ENCODE measurements around the gene ZNF236. TPM values are rescaled to one million over a fixed set of nuclear protein-coding genes. Genes with fewer than 3 reads are reported as not detected.

ZNF236 gene
- total RNA-seq, 2 experiments from 2014 or later, result 25.7 to 27.9 TPM

GRCh38 chr18:76985156-76985950 lies 163.0 kb downstream of the ZNF236 start:
- H3K4me1 Mint-ChIP-seq (ENCODE audit: low read depth), result no peaks in the 10 kb centered on the region

GRCh38 chr18:76985951-76986236 lies 163.5 kb downstream of the ZNF236 start:
- POLR2A ChIA-PET, result no interaction called here
- Mint-ChIP-seq H3K4me1 (ENCODE audit: low read depth) (no peaks in the 10 kb centered on the region), H3K27me3 (no peaks in the 10 kb centered on the region), H3K9me3 (no peaks in the 10 kb centered on the region), H3K36me3 (ENCODE audit: low read depth) (no peaks in the 10 kb centered on the region), H3K4me3 (no peak overlapping the region), H3K27ac (no peak overlapping the region)
- Histone ChIP-seq H3K4me1 (ENCODE audit: insufficient read depth, low read length) (peaks cover 9% of the 10 kb centered on the region), H3K36me3 (ENCODE audit: insufficient read depth, low read length) (no peaks in the 10 kb centered on the region), H3K9me3 (ENCODE audit: control insufficient read depth in 1 of 2, insufficient read depth in 1 of 2, low read length in 2 of 2) (no peaks in the 10 kb centered on the region), H3K4me3 (ENCODE audit: low read length) (no peak overlapping the region), H3K27me3 (ENCODE audit: control insufficient read depth in 1 of 2, insufficient read depth in 2 of 2, low read length in 2 of 2) (no peaks in the 10 kb centered on the region), H3K27ac (ENCODE audit: low read depth in 1 of 2, low read length in 2 of 2) (no peak overlapping the region)
- TF ChIP-seq, protein P1, sequence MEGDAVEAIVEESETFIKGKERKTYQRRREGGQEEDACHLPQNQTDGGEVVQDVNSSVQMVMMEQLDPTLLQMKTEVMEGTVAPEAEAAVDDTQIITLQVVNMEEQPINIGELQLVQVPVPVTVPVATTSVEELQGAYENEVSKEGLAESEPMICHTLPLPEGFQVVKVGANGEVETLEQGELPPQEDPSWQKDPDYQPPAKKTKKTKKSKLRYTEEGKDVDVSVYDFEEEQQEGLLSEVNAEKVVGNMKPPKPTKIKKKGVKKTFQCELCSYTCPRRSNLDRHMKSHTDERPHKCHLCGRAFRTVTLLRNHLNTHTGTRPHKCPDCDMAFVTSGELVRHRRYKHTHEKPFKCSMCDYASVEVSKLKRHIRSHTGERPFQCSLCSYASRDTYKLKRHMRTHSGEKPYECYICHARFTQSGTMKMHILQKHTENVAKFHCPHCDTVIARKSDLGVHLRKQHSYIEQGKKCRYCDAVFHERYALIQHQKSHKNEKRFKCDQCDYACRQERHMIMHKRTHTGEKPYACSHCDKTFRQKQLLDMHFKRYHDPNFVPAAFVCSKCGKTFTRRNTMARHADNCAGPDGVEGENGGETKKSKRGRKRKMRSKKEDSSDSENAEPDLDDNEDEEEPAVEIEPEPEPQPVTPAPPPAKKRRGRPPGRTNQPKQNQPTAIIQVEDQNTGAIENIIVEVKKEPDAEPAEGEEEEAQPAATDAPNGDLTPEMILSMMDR (IDR thresholded peaks at IDR 0.05), result no peak
- ATAC-seq (ENCODE audit: poor library complexity) (no peak), DNase-seq (no peak)
- intact Hi-C loops (cut with DNase I, micrococcal nuclease), result no loop called here
- CTCF ChIA-PET, result no interaction called here

More at GRCh38 chr18:76985156-76985950, 163.0 kb downstream of the ZNF236 start:
- Mint-ChIP-seq H3K4me3 (no peak overlapping the region), H3K9me3 (no peaks in the 10 kb centered on the region), H3K36me3 (ENCODE audit: low read depth) (no peaks in the 10 kb centered on the region), H3K27ac (no peak overlapping the region), H3K27me3 (no peaks in the 10 kb centered on the region)
- POLR2A ChIA-PET, result no interaction called here
- Histone ChIP-seq H3K27me3 (ENCODE audit: control insufficient read depth in 1 of 2, insufficient read depth in 2 of 2, low read length in 2 of 2) (no peaks in the 10 kb centered on the region), H3K4me1 (ENCODE audit: insufficient read depth, low read length) (peaks cover 9% of the 10 kb centered on the region), H3K4me3 (ENCODE audit: low read length) (no peak overlapping the region), H3K27ac (ENCODE audit: low read depth in 1 of 2, low read length in 2 of 2) (no peak overlapping the region), H3K36me3 (ENCODE audit: insufficient read depth, low read length) (no peaks in the 10 kb centered on the region), H3K9me3 (ENCODE audit: control insufficient read depth in 1 of 2, insufficient read depth in 1 of 2, low read length in 2 of 2) (no peaks in the 10 kb centered on the region)
- intact Hi-C loops (cut with DNase I, micrococcal nuclease), result no loop called here
- ATAC-seq (ENCODE audit: poor library complexity) (no peak), DNase-seq (no peak)
- CTCF ChIA-PET, result no interaction called here
- TF ChIP-seq, protein P1 (IDR thresholded peaks at IDR 0.05), result no peak

DNA sequence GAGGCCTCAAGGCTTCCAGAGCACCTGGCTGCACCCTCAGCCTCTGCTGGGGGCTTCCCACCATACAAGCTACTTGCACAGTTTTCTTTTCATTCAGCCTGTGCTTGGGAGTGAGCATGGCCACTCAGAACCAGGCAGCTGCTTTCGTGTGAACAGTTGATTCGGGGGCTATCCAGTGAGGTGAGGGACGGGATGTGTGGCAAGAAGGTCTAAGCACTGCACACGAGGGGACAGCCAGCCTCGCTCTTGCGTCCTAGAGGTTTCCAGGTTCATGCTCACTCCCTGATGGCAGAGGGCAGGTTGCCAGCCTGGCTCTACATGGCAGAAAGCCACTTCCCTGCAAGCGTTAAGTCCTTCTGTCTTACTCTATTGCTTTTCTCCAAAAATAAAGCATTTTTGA lies 164.0 kb downstream of the ZNF236 start:
- ATAC-seq (ENCODE audit: poor library complexity), result no peak
- CTCF ChIA-PET, result no interaction called here
- intact Hi-C loops (cut with DNase I, micrococcal nuclease), result no loop called here
- Histone ChIP-seq H3K36me3 (ENCODE audit: insufficient read depth, low read length) (no peaks in the 10 kb centered on the region), H3K4me3 (ENCODE audit: low read length) (no peak overlapping the region), H3K27me3 (ENCODE audit: control insufficient read depth in 1 of 2, insufficient read depth in 2 of 2, low read length in 2 of 2) (no peaks in the 10 kb centered on the region), H3K27ac (ENCODE audit: low read depth in 1 of 2, low read length in 2 of 2) (no peak overlapping the region), H3K4me1 (ENCODE audit: insufficient read depth, low read length) (peaks cover 9% of the 10 kb centered on the region), H3K9me3 (ENCODE audit: control insufficient read depth in 1 of 2, insufficient read depth in 1 of 2, low read length in 2 of 2) (no peaks in the 10 kb centered on the region)
- DNase-seq, result no peak
- no peak overlapping the region for H3K27ac Mint-ChIP-seq
- TF ChIP-seq, protein P1 (IDR thresholded peaks at IDR 0.05), result no peak
- H3K9me3 Mint-ChIP-seq, result no peaks in the 10 kb centered on the region
- no peaks in the 10 kb centered on the region for H3K36me3 Mint-ChIP-seq (ENCODE audit: low read depth)
- POLR2A ChIA-PET, result no interaction called here
- no peaks in the 10 kb centered on the region for H3K4me1 Mint-ChIP-seq (ENCODE audit: low read depth)
- H3K27me3 Mint-ChIP-seq, result no peaks in the 10 kb centered on the region
- H3K4me3 Mint-ChIP-seq, result no peak overlapping the region
